Measurements from ENCODE around the gene PBXIP1. TPM values are rescaled to one million over a fixed set of nuclear protein-coding genes. Genes with fewer than 3 reads are reported as not detected.

The PBXIP1 gene
- total RNA-seq, 4 donors from 2014 or later = 205 to 371 (median 283) TPM

DNA sequence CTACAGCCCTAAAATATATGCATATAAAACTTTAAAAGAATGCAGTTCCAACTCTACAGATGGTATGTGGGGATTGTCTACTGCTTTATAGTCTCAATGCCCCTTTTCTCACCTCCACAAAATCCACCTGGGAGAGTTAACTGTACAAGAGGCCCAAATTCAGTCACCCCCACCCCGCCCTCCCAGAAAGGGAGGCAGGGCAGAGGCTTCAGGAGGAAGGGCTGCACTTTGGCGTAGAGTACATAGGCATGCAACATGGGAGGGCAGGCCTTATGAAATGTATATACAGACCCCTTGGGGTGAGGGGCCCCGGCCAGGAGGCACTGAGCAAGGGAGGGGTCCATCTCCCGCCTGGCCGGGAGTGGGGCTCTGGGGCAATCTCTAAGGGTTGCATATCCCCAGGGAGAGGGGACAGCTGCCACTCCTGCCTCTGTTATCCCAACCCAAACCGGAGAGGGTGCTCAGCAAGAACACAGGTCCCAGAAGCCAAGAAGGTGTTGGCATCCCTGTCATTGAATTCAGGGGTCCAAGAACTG lies 7.0 kb upstream of the PBXIP1 start:
- peaks cover 0 to 72% of the 10 kb centered on the region in 2 donors for H3K36me3 ChIP-seq
- peaks cover 3 to 63% (median 17%) of the 10 kb centered on the region in 3 donors for H3K4me1 ChIP-seq
- no peaks in the 10 kb centered on the region for H3K27me3 ChIP-seq
- no peak for ATAC-seq
- 43% methylated on average over 1 of the region's 6 CpGs; no CpG with 5 or more reads in 1 of the 2 donors for WGBS, 2 donors (ENCODE audit: low coverage in 1 of 2)
- H3K27ac ChIP-seq = peak overlapping the region; percentile 83 to 99 (median 94)
- TF ChIP-seq EP300 (IDR thresholded peaks at IDR 0.05) (no peak), POLR2A (IDR thresholded peaks at IDR 0.05) (no peak), POLR2AphosphoS5 (IDR thresholded peaks at IDR 0.05) (no peak)
- TF ChIP-seq, protein P1, sequence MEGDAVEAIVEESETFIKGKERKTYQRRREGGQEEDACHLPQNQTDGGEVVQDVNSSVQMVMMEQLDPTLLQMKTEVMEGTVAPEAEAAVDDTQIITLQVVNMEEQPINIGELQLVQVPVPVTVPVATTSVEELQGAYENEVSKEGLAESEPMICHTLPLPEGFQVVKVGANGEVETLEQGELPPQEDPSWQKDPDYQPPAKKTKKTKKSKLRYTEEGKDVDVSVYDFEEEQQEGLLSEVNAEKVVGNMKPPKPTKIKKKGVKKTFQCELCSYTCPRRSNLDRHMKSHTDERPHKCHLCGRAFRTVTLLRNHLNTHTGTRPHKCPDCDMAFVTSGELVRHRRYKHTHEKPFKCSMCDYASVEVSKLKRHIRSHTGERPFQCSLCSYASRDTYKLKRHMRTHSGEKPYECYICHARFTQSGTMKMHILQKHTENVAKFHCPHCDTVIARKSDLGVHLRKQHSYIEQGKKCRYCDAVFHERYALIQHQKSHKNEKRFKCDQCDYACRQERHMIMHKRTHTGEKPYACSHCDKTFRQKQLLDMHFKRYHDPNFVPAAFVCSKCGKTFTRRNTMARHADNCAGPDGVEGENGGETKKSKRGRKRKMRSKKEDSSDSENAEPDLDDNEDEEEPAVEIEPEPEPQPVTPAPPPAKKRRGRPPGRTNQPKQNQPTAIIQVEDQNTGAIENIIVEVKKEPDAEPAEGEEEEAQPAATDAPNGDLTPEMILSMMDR (IDR thresholded peaks at IDR 0.05) = no peak
- peak overlapping the region in 1 of 2 donors; percentile 92 for H3K4me3 ChIP-seq
- no peaks in the 10 kb centered on the region for H3K9me3 ChIP-seq

DNA sequence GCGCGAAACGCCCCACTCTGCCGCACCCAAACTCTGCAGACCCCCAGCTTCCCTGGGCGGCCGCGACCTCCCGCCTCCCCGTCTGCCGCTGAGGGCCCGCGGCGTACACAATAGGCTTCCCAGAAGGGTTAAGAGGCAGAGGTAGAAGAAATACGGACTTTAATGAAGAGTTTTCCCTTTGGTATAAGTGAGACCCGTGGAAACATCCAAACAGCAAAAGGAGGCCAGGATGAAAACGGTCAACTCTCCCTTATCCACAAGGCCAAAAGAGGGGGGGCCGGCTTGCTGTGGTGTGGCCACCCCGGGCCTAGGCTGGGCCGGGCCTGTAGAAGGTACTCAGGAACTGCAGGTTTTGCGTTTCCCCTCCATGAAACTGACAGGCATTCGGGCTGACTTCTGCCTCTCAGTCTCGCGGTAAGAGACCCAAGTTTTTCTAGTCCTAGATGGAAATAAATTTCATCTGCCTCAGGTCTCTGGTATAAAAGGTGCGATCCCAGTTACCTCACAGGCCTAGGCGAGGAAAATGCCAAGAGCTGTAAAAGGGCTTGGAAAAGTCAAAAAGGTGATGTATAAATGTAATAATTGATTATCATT lies 6.4 kb upstream of the PBXIP1 start:
- Histone ChIP-seq H3K9me3 (no peaks in the 10 kb centered on the region), H3K27me3 (no peaks in the 10 kb centered on the region), H3K4me3 (peak overlapping the region; percentile 82 to 92), H3K36me3 (peaks cover 0 to 67% of the 10 kb centered on the region in 2 donors), H3K4me1 (peaks cover 3 to 65% (median 20%) of the 10 kb centered on the region in 3 donors), H3K27ac (peak overlapping the region; percentile 83 to 99 (median 94))
- 3 to 27% methylated on average over 2 to 15 of the region's 25 CpGs for WGBS, 2 donors (ENCODE audit: low coverage in 1 of 2)
- peak; percentile 26 for ATAC-seq
- TF ChIP-seq POLR2A (IDR thresholded peaks at IDR 0.05) = no peak
- TF ChIP-seq, protein P1 (IDR thresholded peaks at IDR 0.05) = peak in 1 of 4 experiments; percentile 4

DNA sequence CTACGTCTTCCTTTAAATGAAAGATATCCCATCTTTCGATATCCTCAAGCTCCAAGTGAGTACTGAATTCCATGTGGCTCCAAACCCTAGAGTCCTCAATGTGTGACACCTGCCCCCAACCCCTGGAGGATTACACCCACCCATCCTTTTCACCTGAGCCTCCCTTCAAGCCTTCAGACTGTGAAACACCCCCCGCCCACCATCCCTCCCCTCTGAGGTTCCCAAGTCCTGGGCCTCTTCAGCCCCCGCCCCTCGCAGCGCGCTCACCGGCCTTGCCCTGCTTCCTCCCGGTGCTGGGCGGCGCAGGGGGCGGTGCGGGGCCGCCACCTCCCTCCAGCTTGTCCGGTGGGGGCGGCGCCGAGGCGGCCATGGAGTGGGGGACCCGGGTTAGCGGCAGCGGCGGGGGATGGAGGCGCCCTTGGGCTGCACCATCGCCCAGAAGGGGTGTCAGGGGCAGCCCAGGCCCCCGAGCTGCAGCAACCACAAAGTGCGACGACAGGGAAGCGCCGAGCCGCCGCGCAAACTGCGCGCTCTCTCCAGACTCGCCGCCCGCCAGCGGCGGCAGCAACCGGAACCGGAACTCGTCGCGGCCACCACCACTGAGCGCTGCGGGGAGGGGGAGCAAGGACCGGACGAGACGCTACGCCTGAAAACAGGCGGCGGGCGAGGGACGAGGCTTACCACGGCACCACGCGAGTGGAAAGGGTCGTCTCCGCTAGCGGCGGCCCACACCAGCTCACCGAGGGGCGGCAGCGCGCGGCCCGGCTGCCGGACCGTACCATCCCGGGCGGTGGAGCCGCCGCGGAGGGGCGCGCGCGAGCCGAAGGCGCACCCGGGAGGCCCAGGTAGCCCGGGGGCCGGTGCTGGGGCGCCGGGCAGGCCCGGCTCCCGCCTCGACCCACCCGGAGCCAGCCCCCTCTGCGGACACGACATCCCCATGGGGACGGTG lies 5.6 kb upstream of the PBXIP1 start, which contains the start of gene PYGO2:
PYGO2 (minus strand) TSS at position 576 of the 949 bp plus-strand sequence; CDS start at position 370, 206 bp downstream.
- Histone ChIP-seq H3K4me1 (peaks cover 3 to 69% (median 28%) of the 10 kb centered on the region in 3 donors), H3K4me3 (peak within 1 kb of the TSS; percentile 82 to 92), H3K9me3 (no peaks in the 10 kb centered on the region), H3K36me3 (peaks cover 0 to 59% of the 10 kb centered on the region in 2 donors), H3K27ac (peak within 1 kb of the TSS; percentile 83 to 99 (median 94)), H3K27me3 (no peaks in the 10 kb centered on the region)
- ATAC-seq = peak; percentile 88
- WGBS, 2 donors (ENCODE audit: low coverage in 1 of 2) = 0 to 8% methylated on average over 2 to 4 of the region's 93 CpGs
- TF ChIP-seq, protein P1 (IDR thresholded peaks at IDR 0.05) = peak in 3 of 4 experiments; percentile 76 to 83 (median 82)
- peak; percentile 75 to 87 for TF ChIP-seq POLR2A (IDR thresholded peaks at IDR 0.05)
- TF ChIP-seq EP300 (IDR thresholded peaks at IDR 0.05) = no peak
- peak; percentile 88 for TF ChIP-seq POLR2AphosphoS5 (IDR thresholded peaks at IDR 0.05)

DNA sequence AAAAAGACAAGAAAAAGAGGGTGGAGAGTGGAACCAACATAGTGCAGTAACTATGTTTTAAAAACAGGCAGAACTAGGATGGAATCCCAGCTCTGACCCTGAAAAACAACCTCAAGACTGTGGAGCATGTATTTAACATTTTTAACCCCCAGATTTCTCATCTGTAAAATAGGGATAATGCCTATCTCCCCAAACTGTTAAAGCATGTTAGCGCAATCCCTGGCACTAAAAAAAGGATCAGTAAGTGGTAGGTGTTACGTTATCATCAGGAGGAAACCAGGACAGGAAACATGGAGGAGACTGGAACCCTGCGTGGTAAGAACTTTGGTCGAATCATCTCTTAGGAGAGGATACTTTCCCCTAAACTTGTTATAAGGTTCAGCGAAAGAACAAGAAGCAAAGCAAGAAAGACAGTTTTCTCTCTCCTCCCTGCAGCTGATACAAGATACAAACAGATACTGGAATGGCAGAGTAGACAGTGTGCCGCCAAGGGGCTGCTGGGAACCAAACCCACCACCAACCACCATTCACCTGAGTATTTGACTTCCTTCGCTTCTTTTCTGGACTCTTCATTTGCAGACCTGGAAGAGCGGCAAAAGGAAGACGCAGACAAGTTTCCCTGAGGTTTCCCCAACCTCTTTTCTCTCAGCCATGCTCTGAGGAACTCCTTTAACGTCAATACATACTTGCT lies 4.7 kb upstream of the PBXIP1 start:
- no peaks in the 10 kb centered on the region for H3K9me3 ChIP-seq
- TF ChIP-seq EP300 (IDR thresholded peaks at IDR 0.05) (no peak), POLR2AphosphoS5 (IDR thresholded peaks at IDR 0.05) (no peak), POLR2A (IDR thresholded peaks at IDR 0.05) (no peak)
- TF ChIP-seq, protein P1 (IDR thresholded peaks at IDR 0.05) = no peak
- WGBS, 2 donors (ENCODE audit: low coverage in 1 of 2) = 38% methylated on average over 10 of the region's 10 CpGs
- peak overlapping the region; percentile 82 to 92 for H3K4me3 ChIP-seq
- H3K4me1 ChIP-seq = peaks cover 3 to 75% (median 30%) of the 10 kb centered on the region in 3 donors
- H3K27ac ChIP-seq = peak overlapping the region; percentile 83 to 99 (median 94)
- H3K27me3 ChIP-seq = no peaks in the 10 kb centered on the region
- no peak for ATAC-seq
- peaks cover 0 to 51% of the 10 kb centered on the region in 2 donors for H3K36me3 ChIP-seq
